HL-60/S4 treated with retinoic acid at 250 ng/mL for 4 days and 3 days (cell line): ENCODE measurements around the gene TBC1D7.

ENCODE experiments used
- in situ Hi-C: fragments of 300-500 bp; cut with MboI; formaldehyde crosslinking; loops from 2 replicates; pipeline ENCODE4 v1.7.0; 2022; ENCODE audit warnings: low sequenced_read_pairs

The TBC1D7 gene

GRCh38 chr6:13328076-13328874 is at the start of gene TBC1D7:
Gene TBC1D7 (minus strand): TSS chr6:13328537. CDS start chr6:13326898, 1,639 bp downstream.
- in situ Hi-C loops: loop anchor here (10.0 to 25.0 kb wide), 2 partner anchors 133 to 734 kb away; no protein-coding TSS in a partner anchor

- in situ Hi-C loops: no loop called here
Observed at GRCh38 chr6:13377054-13377758, 48.9 kb upstream of the TBC1D7 start.

- in situ Hi-C loops: no loop called here
Observed at GRCh38 chr6:13375360-13375878, 47.1 kb upstream of the TBC1D7 start.

GRCh38 chr6:13373919-13374318 is 45.6 kb upstream of the TBC1D7 start:
- in situ Hi-C loops: no loop called here

- in situ Hi-C loops: no loop called here
Observed at GRCh38 chr6:13373488-13373886, 45.1 kb upstream of the TBC1D7 start.

- in situ Hi-C loops: no loop called here
Observed at GRCh38 chr6:13372688-13373487, 44.6 kb upstream of the TBC1D7 start.

GRCh38 chr6:13372076-13372475 is 43.7 kb upstream of the TBC1D7 start:
- in situ Hi-C loops: no loop called here

- in situ Hi-C loops: no loop called here
Observed at GRCh38 chr6:13371421-13372072, 43.2 kb upstream of the TBC1D7 start.

- in situ Hi-C loops: no loop called here
Observed at GRCh38 chr6:13370623-13371022, 42.3 kb upstream of the TBC1D7 start.

GRCh38 chr6:13369591-13369990 is 41.3 kb upstream of the TBC1D7 start:
- in situ Hi-C loops: no loop called here

GRCh38 chr6:13368731-13369115 is 40.4 kb upstream of the TBC1D7 start:
- in situ Hi-C loops: no loop called here

GRCh38 chr6:13368079-13368730 is 39.9 kb upstream of the TBC1D7 start:
- in situ Hi-C loops: no loop called here

GRCh38 chr6:13367396-13367795 is 39.1 kb upstream of the TBC1D7 start:
- in situ Hi-C loops: no loop called here

GRCh38 chr6:13365320-13365719 is 37.0 kb upstream of the TBC1D7 start:
- in situ Hi-C loops: no loop called here

- in situ Hi-C loops: no loop called here
Observed at GRCh38 chr6:13364842-13365241, 36.5 kb upstream of the TBC1D7 start.

GRCh38 chr6:13362412-13362811 is 34.1 kb upstream of the TBC1D7 start:
- in situ Hi-C loops: no loop called here

- in situ Hi-C loops: no loop called here
Observed at GRCh38 chr6:13360671-13361540, 32.6 kb upstream of the TBC1D7 start.

GRCh38 chr6:13359287-13359686 is 30.9 kb upstream of the TBC1D7 start:
- in situ Hi-C loops: no loop called here

GRCh38 chr6:13358511-13358910 is 30.2 kb upstream of the TBC1D7 start:
- in situ Hi-C loops: no loop called here
